T-cell (primary cell): ENCODE measurements around the gene MDFIC. TPM values are rescaled to one million over a fixed set of nuclear protein-coding genes. Genes with fewer than 3 reads are reported as not detected.

Source experiments
- ATAC-seq, 4 experiments: fragments of 200-7000 bp in 3 of 4; fragments of 150-1000 bp in 1 of 4; cut with Tn5 transposase; replicated peaks in 1 of 4; 1 replicate in 3 of 4; 2 replicates in 1 of 4; pipeline ENCODE4 v1.10.0; 2021; ENCODE audit warnings: moderate library complexity in 3 of 4, mild to moderate bottlenecking in 2 of 4, moderate number of reproducible peaks in 1 of 4
- CTCF ChIA-PET, 2 donors: fragments of 300-600 bp; sonication (Branson Sonifier 250); formaldehyde crosslinking; loops; one replicate each; lab custom pipeline; 2022; ENCODE audit warnings: antibody characterized with exemption in 2 of 2; lab: Charles Lee
- POLR2A ChIA-PET, 2 donors: fragments of 300-600 bp; sonication (Branson Sonifier 250); formaldehyde crosslinking; loops; one replicate each; lab custom pipeline; 2022; ENCODE audit warnings: antibody characterized with exemption in 2 of 2; lab: Charles Lee
- DNase-seq, 35 experiments: peaks; one replicate each; pipeline versions ENCODE4 v3.0.0 to v3.0.0-alpha.2; 2013 to 2023
- H3K27ac ChIP-seq: one replicate; pipeline ENCODE4 v1.5.1; 2013; ENCODE audit warnings: low read length
- H3K27me3 ChIP-seq, 2 experiments: replicated peaks in 1 of 2; 1 replicate in 1 of 2; 2 replicates in 1 of 2; pipeline versions ENCODE4 v1.6.1 to v1.7.0; 2013; ENCODE audit warnings: low read length in 1 of 2, mixed read lengths in 1 of 2; ENCODE audit not compliant: control insufficient read depth in 2 of 2, insufficient read depth in 2 of 2; ENCODE audit errors: extremely low read depth in 1 of 2
- H3K36me3 ChIP-seq, 2 donors: 1 replicate in 1 of 2; 2 replicates in 1 of 2; pipeline versions ENCODE4 v1.6.1 to v1.7.0; 2013; ENCODE audit warnings: low read length in 1 of 2; ENCODE audit not compliant: control insufficient read depth in 2 of 2, insufficient read depth in 1 of 2; ENCODE audit errors: extremely low read depth in 1 of 2
- H3K4me1 ChIP-seq, 2 experiments: 1 replicate in 1 of 2; 2 replicates in 1 of 2; pipeline versions ENCODE4 v1.6.1 to v1.7.0; 2013; ENCODE audit warnings: low read length in 2 of 2, mixed read lengths in 1 of 2; ENCODE audit not compliant: insufficient read depth in 2 of 2, control insufficient read depth in 1 of 2; ENCODE audit errors: extremely low read depth in 1 of 2
- H3K4me3 ChIP-seq, 2 donors: 1 replicate in 1 of 2; 2 replicates in 1 of 2; pipeline versions ENCODE4 v1.5.1 to v1.7.0; 2013; ENCODE audit warnings: mild to moderate bottlenecking in 2 of 2, low read length in 1 of 2, moderate library complexity in 1 of 2; ENCODE audit not compliant: control insufficient read depth in 1 of 2; ENCODE audit errors: extremely low read depth in 1 of 2
- H3K9me3 ChIP-seq: 2 replicates; pipeline ENCODE4 v1.7.0; 2013
- H3K27ac Mint-ChIP-seq, 2 donors: one replicate each; pipeline ENCODE4 v1.8.0; 2020 to 2021; ENCODE audit warnings: mild to moderate bottlenecking in 2 of 2, mixed read lengths in 2 of 2
- H3K27me3 Mint-ChIP-seq, 2 donors: one replicate each; pipeline ENCODE4 v1.8.0; 2021 to 2022; ENCODE audit warnings: mixed read lengths in 2 of 2
- H3K36me3 Mint-ChIP-seq: one replicate; pipeline ENCODE4 v1.8.0; 2021; ENCODE audit warnings: mixed read lengths
- H3K4me1 Mint-ChIP-seq, 3 donors: one replicate each; pipeline ENCODE4 v1.8.0; 2020 to 2022; ENCODE audit warnings: mixed read lengths in 3 of 3, mild to moderate bottlenecking in 1 of 3
- H3K4me3 Mint-ChIP-seq, 3 donors: one replicate each; pipeline ENCODE4 v1.8.0; 2020 to 2022; ENCODE audit warnings: mild to moderate bottlenecking in 3 of 3, mixed read lengths in 3 of 3, moderate library complexity in 3 of 3
- H3K9me3 Mint-ChIP-seq, 3 donors: one replicate each; pipeline ENCODE4 v1.8.0; 2020 to 2022; ENCODE audit warnings: mixed read lengths in 3 of 3
- WGBS: methylation state at CpG from one replicate; pipeline ENCODE4 v1.1.5; 2013; ENCODE audit warnings: missing lambda C conversion rate; ENCODE audit not compliant: insufficient coverage; 5-methylcytosine and 5-hydroxymethylcytosine counted together
- total RNA-seq, 35 experiments: library from RNA in 6 of 35; stranded (reverse) in 6 of 35; fragments of 120-200 nt in 1 of 35; gene quantifications; one replicate each; pipeline versions ENCODE4 v1.2.1 to v1.2.4 and lab custom pipeline; 2013 to 2026

Gene MDFIC
- total RNA-seq, 5 donors from 2014 or later (not counting 1 experiment from before 2014, with no cell fraction given) = 56.3 to 84.6 (median 65.0) TPM

- ChIA-PET POLR2A (interaction anchor here in 1 of 2 donors (0.7 kb wide), 1 partner anchor 83 kb away, joined by 3 read pairs; no protein-coding TSS in a partner anchor), CTCF (no interaction called here)
- Mint-ChIP-seq H3K27ac (no peak overlapping the region), H3K4me3 (no peak overlapping the region), H3K4me1 (peaks cover 5 to 10% (median 10%) of the 10 kb centered on the region in 3 donors), H3K9me3 (no peaks in the 10 kb centered on the region), H3K36me3 (no peaks in the 10 kb centered on the region), H3K27me3 (no peaks in the 10 kb centered on the region)
- no peaks in the 10 kb centered on the region for H3K27me3 ChIP-seq
- ATAC-seq = no peak
- no peak overlapping the region for H3K27ac ChIP-seq
- no peaks in the 10 kb centered on the region for H3K4me1 ChIP-seq
- H3K36me3 ChIP-seq = no peaks in the 10 kb centered on the region
- DNase-seq = no peak
- no peak overlapping the region for H3K4me3 ChIP-seq
- no peaks in the 10 kb centered on the region for H3K9me3 ChIP-seq
These were observed 118.6 kb downstream of the MDFIC start for GRCh38 chr7:115040495-115040894.

GRCh38 chr7:115042596-115042995, 120.7 kb downstream of the MDFIC start:
- H3K27me3 Mint-ChIP-seq = no peaks in the 10 kb centered on the region
- Histone ChIP-seq H3K4me3 (no peak overlapping the region), H3K4me1 (no peaks in the 10 kb centered on the region), H3K9me3 (no peaks in the 10 kb centered on the region), H3K27me3 (no peaks in the 10 kb centered on the region), H3K36me3 (no peaks in the 10 kb centered on the region), H3K27ac (no peak overlapping the region)
- H3K4me3 Mint-ChIP-seq = no peak overlapping the region
- no peaks in the 10 kb centered on the region for H3K9me3 Mint-ChIP-seq
- ATAC-seq (no peak), DNase-seq (no peak)
- 80% methylated on average over 2 of the region's 2 CpGs for WGBS
- no peak overlapping the region for H3K27ac Mint-ChIP-seq
- POLR2A ChIA-PET = no interaction called here
- CTCF ChIA-PET = no interaction called here
- H3K4me1 Mint-ChIP-seq = peaks cover 0 to 2% (median under 1%) of the 10 kb centered on the region in 3 donors
- no peaks in the 10 kb centered on the region for H3K36me3 Mint-ChIP-seq

- Mint-ChIP-seq H3K4me1 (no peaks in the 10 kb centered on the region), H3K27ac (no peak overlapping the region), H3K36me3 (no peaks in the 10 kb centered on the region), H3K9me3 (no peaks in the 10 kb centered on the region), H3K27me3 (no peaks in the 10 kb centered on the region), H3K4me3 (no peak overlapping the region)
- no peaks in the 10 kb centered on the region for H3K9me3 ChIP-seq
- DNase-seq = no peak
- H3K27me3 ChIP-seq = no peaks in the 10 kb centered on the region
- H3K36me3 ChIP-seq = no peaks in the 10 kb centered on the region
- no peak overlapping the region for H3K27ac ChIP-seq
- no CpG with 5 or more reads among the region's 2 CpGs for WGBS
- CTCF ChIA-PET = no interaction called here
- POLR2A ChIA-PET = no interaction called here
- no peak overlapping the region for H3K4me3 ChIP-seq
- no peak for ATAC-seq
- H3K4me1 ChIP-seq = no peaks in the 10 kb centered on the region
These were observed 121.7 kb downstream of the MDFIC start for GRCh38 chr7:115043605-115044004.

GRCh38 chr7:115044224-115044623, 122.3 kb downstream of the MDFIC start:
- H3K27me3 Mint-ChIP-seq = no peaks in the 10 kb centered on the region
- Histone ChIP-seq H3K36me3 (no peaks in the 10 kb centered on the region), H3K9me3 (no peaks in the 10 kb centered on the region), H3K4me1 (no peaks in the 10 kb centered on the region), H3K4me3 (no peak overlapping the region), H3K27ac (no peak overlapping the region), H3K27me3 (no peaks in the 10 kb centered on the region)
- H3K4me1 Mint-ChIP-seq = no peaks in the 10 kb centered on the region
- no peak overlapping the region for H3K27ac Mint-ChIP-seq
- DNase-seq = no peak
- ChIA-PET CTCF (no interaction called here), POLR2A (interaction anchor here in 1 of 2 donors (0.5 kb wide), 1 partner anchor 789 kb away, joined by 3 read pairs; no protein-coding TSS in a partner anchor)
- no peak overlapping the region for H3K4me3 Mint-ChIP-seq
- H3K36me3 Mint-ChIP-seq = no peaks in the 10 kb centered on the region
- no peak for ATAC-seq
- no CpG with 5 or more reads among the region's 3 CpGs for WGBS
- no peaks in the 10 kb centered on the region for H3K9me3 Mint-ChIP-seq

- Histone ChIP-seq H3K27me3 (no peaks in the 10 kb centered on the region), H3K27ac (no peak overlapping the region), H3K9me3 (no peaks in the 10 kb centered on the region), H3K4me3 (no peak overlapping the region), H3K36me3 (no peaks in the 10 kb centered on the region), H3K4me1 (no peaks in the 10 kb centered on the region)
- H3K9me3 Mint-ChIP-seq = peaks cover 0 to 5% (median 0%) of the 10 kb centered on the region in 3 donors
- POLR2A ChIA-PET = interaction anchor here in 1 of 2 donors (0.6 kb wide), 1 partner anchor 1430 kb away, joined by 3 read pairs; no protein-coding TSS in a partner anchor
- no peak for ATAC-seq
- no peaks in the 10 kb centered on the region for H3K36me3 Mint-ChIP-seq
- CTCF ChIA-PET = no interaction called here
- no peak for DNase-seq
- H3K4me1 Mint-ChIP-seq = no peaks in the 10 kb centered on the region
- H3K27ac Mint-ChIP-seq = no peak overlapping the region
- peaks cover 0 to 1% of the 10 kb centered on the region in 2 donors for H3K27me3 Mint-ChIP-seq
- H3K4me3 Mint-ChIP-seq = no peak overlapping the region
- 100% methylated on average over 1 of the region's 6 CpGs for WGBS
These were observed 126.2 kb downstream of the MDFIC start for GRCh38 chr7:115047958-115048720.

GRCh38 chr7:115052706-115053105, 130.8 kb downstream of the MDFIC start:
- Mint-ChIP-seq H3K27me3 (peaks cover 0 to 1% of the 10 kb centered on the region in 2 donors), H3K27ac (no peak overlapping the region), H3K4me1 (peaks cover 0 to 7% (median 0%) of the 10 kb centered on the region in 3 donors), H3K36me3 (no peaks in the 10 kb centered on the region), H3K4me3 (no peak overlapping the region), H3K9me3 (peaks cover 0 to 5% (median 0%) of the 10 kb centered on the region in 3 donors)
- ChIA-PET POLR2A (interaction anchor here in 1 of 2 donors (0.6 kb wide), 1 partner anchor 40 kb away, joined by 11 read pairs; no protein-coding TSS in a partner anchor), CTCF (interaction anchor here in 1 of 2 donors (0.6 kb wide), 1 partner anchor 185 kb away, joined by 3 read pairs; no protein-coding TSS in a partner anchor)
- Histone ChIP-seq H3K36me3 (no peaks in the 10 kb centered on the region), H3K4me3 (no peak overlapping the region), H3K27ac (no peak overlapping the region), H3K27me3 (no peaks in the 10 kb centered on the region), H3K9me3 (no peaks in the 10 kb centered on the region), H3K4me1 (no peaks in the 10 kb centered on the region)
- ATAC-seq (no peak), DNase-seq (no peak)
- no CpG with 5 or more reads among the region's 4 CpGs for WGBS
